ENCODE results near the gene RNH1.

- TF ChIP-seq POLR2A (IDR thresholded peaks at IDR 0.05) (no peak), CTCF (IDR thresholded peaks at IDR 0.05) (no peak)
These were observed 27.7 kb downstream of the RNH1 start for GRCh38 chr11:479311-479710.

Data from thyroid gland (tissue), 4 donors.